HG02943 (cell line): Measurements from ENCODE around the gene ADCY2.

Source experiments
- ATAC-seq: cut with Tn5 transposase; IDR thresholded peaks from one replicate; pipeline ENCODE4 v1.9.1; 2021; ENCODE audit warnings: mild to moderate bottlenecking, low read depth, moderate library complexity; ENCODE audit not compliant: unreplicated experiment

The ADCY2 gene

DNA sequence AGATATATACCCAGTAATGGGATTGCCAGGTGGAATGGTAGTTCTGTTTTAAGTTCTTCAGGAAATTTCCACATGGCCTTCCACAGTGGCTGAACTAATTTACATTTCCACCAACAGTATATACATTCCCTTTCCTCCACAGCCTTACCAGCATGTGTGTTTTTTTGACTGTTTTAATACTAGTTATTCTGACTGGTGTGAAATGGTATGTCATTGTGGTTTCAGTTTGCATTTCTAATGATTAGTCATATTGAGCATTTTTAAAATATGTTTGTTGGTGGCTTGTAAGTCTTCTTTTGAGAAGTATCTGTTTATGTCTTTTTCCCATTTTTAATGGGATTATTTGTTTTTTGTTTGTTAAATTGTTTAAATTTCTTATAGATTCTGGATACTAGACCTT, 246.1 kb downstream of the ADCY2 start:
- ATAC-seq = no peak

DNA sequence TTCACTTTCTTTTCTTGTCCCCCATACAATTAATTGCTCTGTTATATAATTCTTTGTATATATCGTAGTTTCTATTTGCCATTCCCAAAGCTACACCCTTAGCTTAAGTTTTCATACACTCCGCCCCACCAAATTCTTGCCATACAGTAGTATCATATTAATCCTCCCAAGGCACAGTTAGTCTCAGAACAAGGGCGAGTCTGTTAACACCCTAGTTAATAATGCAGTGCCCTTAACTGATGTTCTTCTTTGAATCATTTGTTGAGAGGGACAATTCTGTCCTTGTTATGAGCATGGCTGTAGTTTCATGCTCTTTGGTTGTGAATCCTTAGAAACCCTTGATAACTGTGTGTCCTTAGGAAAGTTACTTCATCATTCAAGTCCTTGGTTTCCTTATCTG, 248.8 kb downstream of the ADCY2 start:
- no peak for ATAC-seq

DNA sequence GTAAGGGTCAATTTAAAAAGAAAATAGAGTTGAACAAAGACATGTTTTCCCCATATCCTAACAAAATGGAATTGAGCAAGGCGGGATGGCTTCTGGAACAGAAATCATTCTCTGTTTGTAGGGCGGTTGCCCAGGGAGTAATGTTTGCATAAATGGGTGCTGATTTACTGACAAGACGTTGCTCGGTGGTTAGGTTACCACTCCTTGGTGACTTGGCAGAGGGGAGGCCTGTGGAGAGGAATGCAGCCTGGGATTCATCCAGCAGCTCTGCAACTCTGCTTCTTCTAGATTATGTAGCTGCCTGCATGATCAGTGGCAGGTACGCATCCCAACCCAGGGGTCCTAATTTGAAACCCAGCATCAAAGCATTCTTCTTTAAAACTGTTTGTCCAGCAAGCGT, 254.8 kb downstream of the ADCY2 start:
- no peak for ATAC-seq

DNA sequence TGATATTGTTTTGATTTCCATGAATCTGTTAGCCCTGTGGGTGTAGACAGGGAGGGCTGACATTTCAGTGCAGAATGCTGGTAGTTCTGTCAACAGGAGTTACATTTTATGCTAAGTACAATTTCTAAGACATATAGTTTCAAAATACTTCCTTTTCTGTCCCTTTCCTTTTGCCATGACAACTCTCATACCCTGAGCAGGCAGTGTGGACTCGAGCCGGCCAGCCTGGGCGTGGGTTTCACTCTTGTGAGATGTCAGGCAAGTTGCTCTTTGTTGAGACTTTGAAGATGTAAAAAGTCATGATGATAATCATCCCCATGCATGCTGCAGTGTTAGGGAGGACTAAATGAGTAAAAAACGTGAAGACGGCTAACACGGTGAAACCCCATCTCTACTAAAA, 257.1 kb downstream of the ADCY2 start:
- ATAC-seq = no peak

- ATAC-seq = no peak
Measured at GRCh38 chr5:7657153-7657552, 261.2 kb downstream of the ADCY2 start.

DNA sequence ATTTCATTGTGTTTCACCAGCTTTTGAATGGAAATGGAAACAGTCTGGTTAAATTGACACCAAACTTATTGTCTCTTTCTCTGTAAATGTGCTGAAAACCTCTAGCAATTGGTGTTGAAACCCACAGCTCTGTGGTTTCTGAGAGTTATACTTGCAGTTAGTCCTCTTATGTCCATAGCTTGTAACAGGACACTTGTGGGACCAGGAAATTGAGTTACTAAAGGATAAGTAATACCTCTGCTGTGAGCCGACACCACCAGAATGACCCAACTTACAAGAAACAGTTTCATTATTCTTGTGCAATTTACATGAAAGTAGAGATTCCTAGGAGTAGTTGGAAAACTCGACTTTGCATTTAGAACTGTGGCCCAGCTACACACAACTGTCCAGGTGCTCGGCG, 263.5 kb downstream of the ADCY2 start:
- ATAC-seq = no peak

DNA sequence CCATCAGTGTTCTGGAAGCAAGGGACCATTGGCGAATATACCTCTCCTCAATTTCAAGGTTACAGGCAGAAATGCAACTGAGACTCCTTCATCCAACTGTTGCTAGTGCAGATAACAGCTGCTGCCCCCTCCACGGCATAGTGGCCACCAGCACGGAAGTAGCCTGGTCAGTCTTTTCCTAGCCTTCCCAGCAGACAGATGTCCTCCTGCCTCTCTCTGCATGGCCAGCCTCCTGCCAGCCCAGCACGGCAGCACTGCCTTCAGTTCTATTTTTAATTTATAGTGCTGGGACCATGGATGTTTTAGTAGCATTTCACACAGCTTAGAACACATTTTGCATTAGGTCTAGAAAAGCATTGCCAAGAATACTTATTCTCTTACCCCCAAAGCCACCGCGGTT, 266.4 kb downstream of the ADCY2 start:
- no peak for ATAC-seq

DNA sequence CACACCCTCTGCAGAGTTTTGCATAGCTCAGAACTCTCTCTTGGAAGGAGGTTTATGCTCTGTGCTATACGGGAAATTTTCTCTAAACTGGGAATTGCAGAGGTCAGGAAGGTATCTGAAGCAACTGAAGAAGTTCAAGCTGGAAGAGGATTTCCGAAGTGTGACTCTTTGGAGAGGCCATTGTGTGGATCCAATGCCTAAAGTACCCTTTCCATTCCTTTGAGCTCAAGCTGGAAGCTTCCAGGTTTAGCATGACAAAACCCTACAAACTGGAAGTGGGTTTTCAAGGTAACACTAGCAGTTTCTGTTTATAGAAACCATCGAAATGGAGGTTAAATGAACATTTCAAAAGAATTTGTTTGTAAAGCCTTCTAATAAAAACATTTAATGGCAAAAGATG, 267.9 kb downstream of the ADCY2 start:
- ATAC-seq = no peak

- no peak for ATAC-seq
Measured at GRCh38 chr5:7664208-7664607, 268.3 kb downstream of the ADCY2 start.

DNA sequence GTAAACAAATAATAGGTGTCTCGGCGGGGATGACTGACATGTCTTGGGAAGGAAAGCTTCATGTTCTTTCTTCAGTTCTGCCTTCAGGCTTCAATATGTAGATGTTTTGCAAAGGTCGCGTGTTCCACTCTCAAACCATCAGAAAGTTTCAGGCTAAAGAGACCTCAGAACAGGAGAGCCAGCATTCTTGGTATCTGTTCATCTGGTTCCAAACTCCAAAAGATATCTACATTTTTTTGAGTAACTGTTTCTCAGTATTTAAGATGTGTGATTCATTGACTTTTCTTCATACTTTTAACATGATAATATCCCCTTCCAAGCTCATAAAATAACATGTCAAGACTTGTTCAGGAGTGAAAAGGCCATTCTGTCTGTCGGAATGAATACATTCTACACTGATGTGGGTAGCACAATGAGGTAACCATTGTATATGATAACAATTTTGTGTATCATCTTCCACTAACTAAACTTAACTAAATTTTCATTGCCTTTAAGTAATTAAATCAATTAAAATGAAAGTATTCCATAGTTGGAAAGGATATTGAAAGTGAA, 271.4 kb downstream of the ADCY2 start:
- ATAC-seq = no peak

DNA sequence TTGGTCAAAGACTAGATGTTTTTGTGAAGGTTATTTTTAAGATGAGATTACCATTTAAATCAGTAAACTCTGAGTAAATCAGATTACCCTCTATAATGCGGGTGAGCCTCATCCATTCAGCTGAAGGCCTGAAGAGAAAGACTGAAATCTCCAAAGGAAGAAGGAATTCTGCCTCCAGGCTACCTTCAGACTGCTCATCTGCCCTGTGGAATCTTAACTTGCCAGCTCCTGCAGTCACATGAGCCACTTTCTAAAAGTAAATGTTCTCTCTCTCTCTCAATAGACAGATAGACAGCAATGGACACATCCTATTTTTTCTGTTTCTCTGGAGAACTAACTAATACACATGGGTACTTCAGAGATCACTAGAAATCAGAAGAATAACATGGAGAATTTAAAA, 272.2 kb downstream of the ADCY2 start:
- no peak for ATAC-seq

DNA sequence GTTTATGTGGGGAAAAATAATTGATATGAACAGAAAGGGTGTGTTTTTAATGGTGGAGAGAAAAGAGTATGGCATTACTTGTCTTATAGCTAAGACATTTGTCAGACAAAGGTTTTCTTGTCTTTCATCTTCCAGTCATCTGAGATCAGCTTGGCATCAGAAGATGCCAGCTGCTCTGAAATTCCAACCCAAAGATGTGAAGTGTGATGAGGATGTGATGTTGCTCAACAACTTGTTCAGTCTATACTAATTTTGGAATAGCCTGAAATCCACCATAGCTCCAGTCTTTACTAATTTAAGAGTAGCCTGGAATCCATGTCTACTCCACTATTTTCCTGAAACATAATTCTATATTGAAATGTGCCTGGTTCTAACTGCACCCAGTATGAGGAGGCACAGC, 272.7 kb downstream of the ADCY2 start:
- ATAC-seq = no peak

- ATAC-seq = no peak
Measured at GRCh38 chr5:7671381-7671993, 275.5 kb downstream of the ADCY2 start.

- no peak for ATAC-seq
Measured at GRCh38 chr5:7673658-7674057, 277.7 kb downstream of the ADCY2 start.

DNA sequence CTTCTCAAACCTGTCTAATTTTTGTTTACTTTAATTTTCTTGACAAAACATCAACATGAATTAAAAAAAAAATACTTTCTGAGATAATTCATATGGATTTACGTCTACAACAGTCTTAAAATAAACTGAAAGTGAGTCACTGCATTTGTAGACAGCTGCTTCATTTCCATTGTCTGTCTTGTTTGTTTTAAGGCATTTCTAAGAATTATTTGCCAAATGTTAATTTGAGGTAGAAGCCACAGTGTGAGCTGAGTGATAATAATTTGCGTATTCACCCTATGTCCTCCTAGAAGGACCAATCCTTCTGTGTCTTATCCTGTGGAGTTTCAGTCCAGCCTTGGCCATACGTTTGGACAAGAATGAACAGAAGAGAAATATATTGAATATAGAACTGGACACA, 280.5 kb downstream of the ADCY2 start:
- no peak for ATAC-seq

GRCh38 chr5:7678030-7678429, 282.1 kb downstream of the ADCY2 start:
- no peak for ATAC-seq

GRCh38 chr5:7679663-7680062, 283.7 kb downstream of the ADCY2 start:
- ATAC-seq = no peak

- ATAC-seq = no peak
Measured at GRCh38 chr5:7680260-7680659, 284.3 kb downstream of the ADCY2 start.

- no peak for ATAC-seq
Measured at GRCh38 chr5:7682379-7682778, 286.4 kb downstream of the ADCY2 start.

DNA sequence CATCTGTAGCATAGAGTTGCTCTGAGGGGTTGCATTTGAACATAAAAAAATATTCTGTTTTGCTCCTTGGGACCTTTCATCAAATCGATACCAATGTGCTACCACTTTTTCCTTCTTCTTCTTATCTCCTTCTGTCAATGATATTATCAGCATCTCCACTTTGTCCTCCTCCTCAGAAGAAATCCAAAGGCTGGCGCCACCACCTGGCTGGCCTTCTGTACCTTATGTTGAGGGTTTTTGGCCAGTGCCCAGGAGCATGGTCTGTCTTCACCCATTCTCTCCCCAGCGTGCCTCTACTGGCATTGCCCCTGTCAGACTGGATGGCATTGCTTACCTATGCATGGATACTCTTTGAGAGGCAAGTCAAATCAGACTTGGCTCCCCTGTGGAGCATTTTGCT, 287.8 kb downstream of the ADCY2 start:
- no peak for ATAC-seq

- no peak for ATAC-seq
Measured at GRCh38 chr5:7684826-7685225, 288.9 kb downstream of the ADCY2 start.

DNA sequence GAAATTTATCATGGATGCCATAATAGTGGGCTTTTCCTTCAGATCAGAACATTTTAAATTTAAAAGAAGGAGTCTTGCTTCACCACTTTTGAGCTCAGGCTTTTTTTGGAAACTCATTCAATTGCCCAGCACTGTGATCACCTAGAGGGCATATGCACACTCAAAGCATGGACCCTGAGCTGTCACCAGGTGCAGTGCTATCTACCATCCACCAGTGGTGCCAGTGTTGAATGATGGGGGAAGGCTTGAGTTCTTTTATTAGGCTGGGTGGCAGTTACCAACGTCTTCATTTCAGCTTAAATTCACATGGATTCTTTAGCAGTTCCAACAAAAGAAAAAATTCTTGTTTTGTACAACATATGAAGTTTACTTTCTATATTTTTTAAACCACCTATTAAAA, 290.9 kb downstream of the ADCY2 start:
- ATAC-seq = no peak

DNA sequence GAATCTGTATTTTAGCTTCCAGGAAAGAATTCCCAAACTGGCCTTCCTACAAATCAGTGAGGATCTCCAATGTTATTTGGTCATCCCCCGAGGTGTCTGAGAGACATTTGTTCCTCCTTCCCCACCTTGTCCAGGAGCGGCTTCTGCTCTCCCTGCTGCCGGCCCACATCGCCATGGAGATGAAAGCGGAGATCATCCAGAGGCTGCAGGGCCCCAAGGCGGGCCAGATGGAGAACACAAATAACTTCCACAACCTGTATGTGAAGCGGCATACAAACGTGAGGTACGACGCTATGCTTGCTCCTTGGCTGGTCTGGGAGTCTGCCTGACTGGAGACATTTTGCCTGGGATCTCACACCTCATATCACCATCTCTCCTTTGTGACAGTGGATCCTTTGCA, 294.6 kb downstream of the ADCY2 start:
- ATAC-seq = no peak
